HUES64 (cell line): Measurements from ENCODE around the gene ZNF117.
"Not testable (repeated sequence)": the region's sequence is repeated elsewhere in the genome, so short reads cannot be mapped to it uniquely, and the experiment has no call there.

Source experiments
- H3K27ac ChIP-seq: 2 replicates; pipeline ENCODE4 v1.7.0; 2013; ENCODE audit warnings: low read depth, low read length, inconsistent platforms
- H3K27me3 ChIP-seq: 2 replicates; pipeline ENCODE4 v1.6.1; 2013; ENCODE audit warnings: mild to moderate bottlenecking, low read length; ENCODE audit not compliant: insufficient read depth
- H3K36me3 ChIP-seq: 2 replicates; pipeline ENCODE4 v1.6.1; 2013; ENCODE audit warnings: mild to moderate bottlenecking, low read length; ENCODE audit not compliant: insufficient read depth
- H3K4me1 ChIP-seq: 2 replicates; pipeline ENCODE4 v1.6.1; 2013; ENCODE audit warnings: mild to moderate bottlenecking, low read length, moderate library complexity; ENCODE audit not compliant: insufficient read depth
- H3K4me3 ChIP-seq: 2 replicates; pipeline ENCODE4 v1.5.1; 2013; ENCODE audit warnings: mild to moderate bottlenecking, low read length, moderate library complexity
- H3K9ac ChIP-seq: 2 replicates; pipeline ENCODE4 v1.6.1; 2013; ENCODE audit warnings: mild to moderate bottlenecking, low read depth, low read length
- H3K9me3 ChIP-seq: 2 replicates; pipeline ENCODE4 v1.6.1; 2013; ENCODE audit warnings: low read depth, low read length; ENCODE audit not compliant: insufficient read depth
- WGBS: fragments of 150-250, 120-280 bp; methylation state at CpG from one replicate; pipeline ENCODE4 v1.1.7; 2013; ENCODE audit warnings: missing lambda C conversion rate; 5-methylcytosine and 5-hydroxymethylcytosine counted together

The ZNF117 gene

DNA sequence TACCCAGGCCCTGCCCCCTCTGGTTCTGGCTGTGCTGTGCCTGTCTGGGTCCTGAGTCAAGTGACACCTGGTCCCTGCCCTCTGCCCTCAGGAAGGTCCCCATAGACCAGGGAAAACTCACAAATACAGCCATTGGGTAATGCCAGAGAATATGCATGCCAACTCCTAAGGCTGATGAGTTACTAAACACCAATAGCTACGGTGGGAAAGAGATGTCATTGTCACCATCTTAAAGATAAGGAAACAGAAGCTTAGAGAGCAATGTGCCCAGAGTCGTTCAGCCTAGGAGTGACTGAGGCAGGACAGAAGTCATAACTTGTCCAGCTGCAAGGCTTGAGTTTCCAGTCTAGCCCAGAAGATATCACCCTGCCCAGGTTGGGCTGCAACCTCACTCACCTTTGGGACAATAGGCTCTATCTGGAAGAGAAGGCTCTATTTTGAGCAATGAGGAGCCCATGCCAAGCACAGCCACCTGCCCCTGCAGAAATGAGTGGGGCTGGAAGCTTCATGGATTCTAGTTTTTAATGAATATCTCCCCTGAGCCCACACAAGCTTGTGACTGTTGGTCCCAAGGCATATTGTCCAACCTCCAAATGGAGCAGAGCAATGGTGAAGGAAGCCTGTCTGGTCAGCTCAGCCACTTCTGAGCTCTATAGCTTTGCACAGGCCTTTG is 45.2 kb downstream of the ZNF117 start:
- peaks cover 8% of the 10 kb centered on the region; the same call in 1 of the 2 replicates for H3K4me1 ChIP-seq
- peaks cover 38% of the 10 kb centered on the region for H3K27me3 ChIP-seq
- no peak overlapping the region for H3K9ac ChIP-seq
- no peak overlapping the region for H3K4me3 ChIP-seq
- no peaks in the 10 kb centered on the region for H3K9me3 ChIP-seq
- no peaks in the 10 kb centered on the region for H3K36me3 ChIP-seq
- 89% methylated on average over 2 of the region's 2 CpGs for WGBS
- H3K27ac ChIP-seq = no peak overlapping the region

DNA sequence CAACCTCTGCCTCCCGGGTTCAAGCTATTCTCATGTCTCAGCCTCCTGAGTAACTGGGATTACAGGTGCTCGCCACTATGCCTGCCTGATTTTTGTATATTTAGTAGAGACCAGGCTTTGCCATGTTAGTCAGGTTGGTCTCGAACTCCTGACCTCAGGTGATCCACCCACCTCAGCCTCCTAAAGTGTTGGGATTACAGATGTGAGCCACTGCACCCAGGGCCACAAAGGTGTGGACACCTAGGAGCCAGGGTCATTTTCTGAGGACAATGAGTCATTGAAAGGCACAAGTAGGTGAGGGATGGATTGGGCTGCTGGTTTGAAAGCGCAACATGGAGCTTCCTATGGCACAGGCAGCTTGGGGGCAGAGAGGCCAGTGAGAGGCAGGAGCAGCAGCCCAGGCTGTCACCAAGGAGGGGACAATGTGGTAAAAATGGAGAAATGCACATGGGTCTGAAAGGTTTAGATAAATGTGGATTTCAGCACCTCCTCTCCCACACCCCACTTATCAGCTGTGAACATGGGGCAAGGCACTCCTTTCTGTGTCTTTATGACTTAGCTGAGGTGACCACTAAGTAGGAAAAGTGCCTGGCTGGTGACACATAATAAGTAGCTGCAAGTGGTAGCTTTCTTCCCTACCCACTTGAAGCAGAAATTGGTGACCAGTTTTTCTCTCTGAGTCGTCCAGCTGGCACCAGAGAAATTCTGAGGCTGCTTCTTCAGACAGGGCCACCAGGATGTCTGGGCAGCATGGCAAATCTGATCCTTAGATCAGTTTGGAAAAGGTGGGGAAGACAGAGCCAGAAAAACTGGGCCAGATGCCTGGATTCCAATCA is 46.0 kb downstream of the ZNF117 start:
- H3K27ac ChIP-seq, H3K9me3 ChIP-seq, H3K4me1 ChIP-seq, H3K9ac ChIP-seq, H3K4me3 ChIP-seq, H3K36me3 ChIP-seq: not testable (repeated sequence)
- peaks cover 38% of the 10 kb centered on the region for H3K27me3 ChIP-seq
- WGBS = 94% methylated on average over 5 of the region's 5 CpGs

DNA sequence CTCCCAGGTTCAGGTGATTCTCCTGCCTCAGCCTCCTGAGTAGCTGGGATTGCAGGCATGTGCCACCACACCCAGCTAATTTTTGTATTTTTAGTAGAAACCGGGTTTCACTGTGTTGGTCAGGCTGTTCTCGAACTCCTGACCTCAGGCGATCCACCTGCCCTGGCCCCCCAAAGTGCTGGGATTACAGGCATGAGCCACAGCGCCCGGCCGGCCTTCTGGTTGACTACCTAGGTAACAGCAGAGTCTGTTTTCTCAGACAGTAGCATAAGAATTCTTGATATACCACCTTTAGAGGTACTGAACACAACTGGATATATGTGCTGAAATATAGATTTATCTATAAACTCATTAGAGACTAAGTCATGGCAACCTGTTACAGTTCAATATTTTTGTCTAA is 50.8 kb downstream of the ZNF117 start:
- not testable (repeated sequence) for H3K36me3 ChIP-seq, H3K4me3 ChIP-seq, H3K27ac ChIP-seq, H3K9me3 ChIP-seq, H3K9ac ChIP-seq, H3K4me1 ChIP-seq, H3K27me3 ChIP-seq
- 94% methylated on average over 6 of the region's 6 CpGs for WGBS

DNA sequence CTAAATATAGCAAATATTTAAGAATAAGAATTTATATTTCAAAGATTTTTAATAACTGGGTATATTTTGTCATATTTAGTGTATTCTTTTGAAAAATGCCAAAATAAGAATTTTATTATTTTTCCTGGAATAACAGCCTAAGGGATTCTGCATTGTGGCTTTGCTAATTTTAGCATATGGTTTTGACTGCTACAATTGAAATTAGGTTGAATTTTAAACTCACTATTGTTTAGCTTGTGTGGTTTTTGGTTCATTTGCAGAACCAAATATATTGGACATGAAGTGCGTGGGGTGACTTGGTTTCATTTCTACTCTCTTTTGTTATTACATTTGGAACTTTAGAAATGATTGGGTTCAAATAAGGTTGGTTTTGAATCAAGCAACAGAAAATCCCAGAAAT is 52.3 kb downstream of the ZNF117 start:
- 91% methylated on average over 1 of the region's 1 CpG for WGBS

DNA sequence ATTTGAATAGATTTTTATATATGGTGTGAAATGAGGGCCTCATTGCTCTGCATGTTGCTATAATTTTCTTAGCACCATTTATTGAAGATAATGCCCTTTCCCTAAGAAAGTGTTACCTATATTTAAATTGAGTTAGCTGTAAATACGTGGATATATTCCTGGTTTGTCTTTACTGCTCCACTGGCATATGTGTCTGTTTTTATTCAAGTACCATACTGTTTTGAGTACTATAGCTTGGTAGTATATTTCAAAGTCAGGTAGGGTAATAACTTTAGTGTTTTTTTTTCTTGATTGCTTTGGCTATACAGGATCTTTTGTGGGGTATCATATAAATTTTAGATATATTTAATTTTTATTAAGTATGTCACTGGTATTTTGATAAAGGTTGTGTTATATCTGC is 56.4 kb downstream of the ZNF117 start:
- WGBS = 67% methylated on average over 1 of the region's 1 CpG
- Histone ChIP-seq H3K36me3 (peaks cover 14% of the 10 kb centered on the region; the same call in 1 of the 2 replicates), H3K27me3 (no peaks in the 10 kb centered on the region), H3K4me1 (peaks cover 8% of the 10 kb centered on the region), H3K4me3 (no peak overlapping the region), H3K27ac (no peak overlapping the region), H3K9ac (no peak overlapping the region), H3K9me3 (peaks cover 4% of the 10 kb centered on the region)

More for the DNA sequence above, 52.3 kb downstream of the ZNF117 start:
- no peaks in the 10 kb centered on the region for H3K27me3 ChIP-seq
- H3K9me3 ChIP-seq = no peaks in the 10 kb centered on the region
- H3K4me3 ChIP-seq = no peak overlapping the region
- peaks cover 8% of the 10 kb centered on the region for H3K4me1 ChIP-seq
- no peak overlapping the region for H3K27ac ChIP-seq
- no peak overlapping the region for H3K9ac ChIP-seq
- no peaks in the 10 kb centered on the region for H3K36me3 ChIP-seq

DNA sequence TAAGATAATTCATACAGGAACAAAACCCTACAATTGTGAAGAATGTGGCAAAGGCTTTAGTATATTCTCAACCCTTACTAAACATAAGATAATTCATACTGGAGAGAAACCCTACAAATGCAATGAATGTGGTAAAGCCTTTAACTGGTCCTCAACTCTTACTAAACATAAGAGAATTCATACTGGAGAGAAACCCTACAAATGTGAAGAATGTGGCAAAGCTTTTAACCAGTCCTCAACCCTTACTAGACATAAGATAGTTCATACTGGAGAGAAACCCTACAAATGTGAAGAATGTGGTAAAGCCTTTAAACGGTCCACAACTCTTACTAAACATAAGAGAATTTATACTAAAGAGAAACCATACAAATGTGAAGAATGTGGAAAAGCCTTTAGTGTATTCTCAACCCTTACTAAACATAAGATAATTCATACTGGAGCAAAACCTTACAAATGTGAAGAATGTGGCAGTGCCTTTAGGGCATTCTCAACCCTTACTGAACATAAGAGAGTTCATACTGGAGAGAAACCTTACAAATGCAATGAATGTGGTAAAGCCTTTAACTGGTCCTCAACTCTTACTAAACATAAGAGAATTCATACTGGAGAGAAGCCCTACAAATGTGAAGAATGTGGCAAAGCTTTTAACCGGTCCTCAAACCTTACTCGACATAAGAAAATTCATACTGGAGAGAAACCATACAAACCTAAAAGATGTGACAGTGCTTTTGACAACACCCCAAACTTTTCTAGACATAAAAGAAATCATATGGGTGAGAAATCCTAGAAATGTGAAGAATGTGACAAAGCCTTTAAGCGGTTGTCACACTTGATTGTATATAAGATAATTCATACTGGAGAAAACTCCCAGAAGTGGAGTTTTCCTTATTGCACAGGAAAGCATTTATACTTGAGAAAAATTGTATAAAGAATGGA is 62.3 kb downstream of the ZNF117 start:
- H3K27ac ChIP-seq, H3K9ac ChIP-seq, H3K4me1 ChIP-seq, H3K27me3 ChIP-seq, H3K4me3 ChIP-seq: not testable (repeated sequence)
- H3K9me3 ChIP-seq = peaks cover 55% of the 10 kb centered on the region
- WGBS = 94% methylated on average over 2 of the region's 4 CpGs
- H3K36me3 ChIP-seq = peaks cover 70% of the 10 kb centered on the region
